IPS-NIHi11 (cell line): Measurements from ENCODE around the gene P2RY6.

Experiments used
- DNase-seq: peaks from one replicate; pipeline ENCODE4 v3.0.0; 2012; ENCODE audit warnings: mixed read lengths, low spot score

Gene P2RY6

GRCh38 chr11:73296501-73297230 lies 24.5 kb downstream of the P2RY6 start:
- DNase-seq, result no peak

DNA sequence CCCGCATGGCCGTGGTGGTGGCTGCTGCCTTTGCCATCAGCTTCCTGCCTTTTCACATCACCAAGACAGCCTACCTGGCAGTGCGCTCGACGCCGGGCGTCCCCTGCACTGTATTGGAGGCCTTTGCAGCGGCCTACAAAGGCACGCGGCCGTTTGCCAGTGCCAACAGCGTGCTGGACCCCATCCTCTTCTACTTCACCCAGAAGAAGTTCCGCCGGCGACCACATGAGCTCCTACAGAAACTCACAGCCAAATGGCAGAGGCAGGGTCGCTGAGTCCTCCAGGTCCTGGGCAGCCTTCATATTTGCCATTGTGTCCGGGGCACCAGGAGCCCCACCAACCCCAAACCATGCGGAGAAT lies 25.1 kb downstream of the P2RY6 start:
- DNase-seq, result no peak

DNA sequence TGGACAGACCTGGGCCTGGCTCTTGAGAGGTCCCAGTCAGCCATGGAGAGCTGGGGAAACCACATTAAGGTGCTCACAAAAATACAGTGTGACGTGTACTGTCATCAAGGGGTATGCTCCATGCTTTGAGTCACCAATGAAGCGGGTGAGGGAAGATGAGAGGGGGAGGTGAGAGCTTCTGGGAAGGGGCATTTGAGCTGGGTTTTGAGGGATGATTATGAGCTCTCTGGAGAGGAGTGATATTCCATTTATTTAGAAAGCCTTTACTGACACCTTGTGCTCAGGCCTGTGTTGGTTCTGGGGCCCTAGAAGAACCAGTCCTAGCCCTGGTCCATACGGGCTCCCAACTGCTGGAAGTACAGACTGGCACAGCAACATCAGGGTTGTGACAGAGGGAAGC lies 25.6 kb downstream of the P2RY6 start:
- no peak for DNase-seq

DNA sequence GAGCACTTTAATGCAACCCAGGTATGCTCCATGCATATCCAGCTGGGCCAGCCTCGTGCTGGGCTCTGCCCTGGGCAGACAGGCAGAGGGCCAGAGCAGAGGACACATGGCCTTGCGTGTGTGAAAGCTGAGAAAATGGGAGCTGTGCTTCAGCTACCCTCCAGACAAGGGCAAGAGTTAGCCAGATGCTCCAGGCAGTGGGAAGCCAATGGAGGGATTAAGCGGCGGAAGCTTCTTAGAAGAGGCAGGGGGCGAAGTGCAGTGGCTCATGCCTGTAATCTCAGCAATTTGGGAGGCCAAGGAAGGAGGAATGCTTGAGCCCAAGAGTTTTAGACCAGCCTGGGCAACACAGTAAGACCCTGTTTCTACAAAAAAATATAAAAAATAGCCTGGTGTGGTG lies 26.1 kb downstream of the P2RY6 start:
- no peak for DNase-seq

DNA sequence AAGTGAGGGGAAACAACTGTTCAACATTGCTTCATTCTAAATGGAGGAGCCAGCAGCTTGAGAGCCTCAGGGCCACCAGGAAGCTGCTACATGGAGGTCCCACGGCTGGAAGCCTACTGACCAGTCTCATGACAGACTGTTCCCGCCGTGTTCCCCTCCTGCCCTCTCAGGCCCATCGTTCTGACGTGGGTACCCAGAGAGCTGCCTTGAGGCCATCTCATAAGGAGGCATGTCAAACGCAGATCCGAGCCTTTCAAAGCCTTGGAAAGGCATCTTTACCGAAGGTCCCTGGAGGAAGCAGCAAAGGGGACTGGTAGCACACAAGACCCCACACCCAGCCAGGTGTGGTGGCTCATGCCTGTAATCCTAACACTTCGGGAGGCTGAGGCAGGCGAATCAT lies 27.6 kb downstream of the P2RY6 start:
- no peak for DNase-seq

GRCh38 chr11:73306069-73306841 lies 34.1 kb downstream of the P2RY6 start:
- no peak for DNase-seq

DNA sequence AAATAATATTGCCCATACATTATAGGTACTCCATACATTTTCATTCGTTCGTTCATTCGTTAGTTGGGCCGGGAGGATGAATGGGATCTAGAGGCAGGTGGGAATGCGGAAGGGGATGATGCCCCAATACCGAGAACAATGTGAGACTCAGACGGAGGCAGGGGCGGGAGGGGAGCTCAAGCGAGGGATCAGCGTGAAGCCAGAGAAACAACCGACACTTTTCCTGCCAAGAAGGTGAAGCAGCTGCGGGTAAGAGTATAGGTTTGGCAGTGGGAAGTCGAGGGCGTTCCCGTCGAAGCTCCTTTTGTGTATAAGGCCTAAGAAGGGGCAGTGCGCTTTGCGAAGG lies 34.8 kb downstream of the P2RY6 start:
- DNase-seq, result peak; percentile 61

GRCh38 chr11:73307323-73308002 lies 35.3 kb downstream of the P2RY6 start:
- peak; percentile 95 for DNase-seq

- DNase-seq, result peak; percentile 77
These were observed 36.1 kb downstream of the P2RY6 start, which contains the start of gene ARHGEF17 for GRCh38 chr11:73308003-73308960. TSS of gene ARHGEF17 (plus strand) at chr11:73308276. CDS start at chr11:73308639, 363 bp downstream.

DNA sequence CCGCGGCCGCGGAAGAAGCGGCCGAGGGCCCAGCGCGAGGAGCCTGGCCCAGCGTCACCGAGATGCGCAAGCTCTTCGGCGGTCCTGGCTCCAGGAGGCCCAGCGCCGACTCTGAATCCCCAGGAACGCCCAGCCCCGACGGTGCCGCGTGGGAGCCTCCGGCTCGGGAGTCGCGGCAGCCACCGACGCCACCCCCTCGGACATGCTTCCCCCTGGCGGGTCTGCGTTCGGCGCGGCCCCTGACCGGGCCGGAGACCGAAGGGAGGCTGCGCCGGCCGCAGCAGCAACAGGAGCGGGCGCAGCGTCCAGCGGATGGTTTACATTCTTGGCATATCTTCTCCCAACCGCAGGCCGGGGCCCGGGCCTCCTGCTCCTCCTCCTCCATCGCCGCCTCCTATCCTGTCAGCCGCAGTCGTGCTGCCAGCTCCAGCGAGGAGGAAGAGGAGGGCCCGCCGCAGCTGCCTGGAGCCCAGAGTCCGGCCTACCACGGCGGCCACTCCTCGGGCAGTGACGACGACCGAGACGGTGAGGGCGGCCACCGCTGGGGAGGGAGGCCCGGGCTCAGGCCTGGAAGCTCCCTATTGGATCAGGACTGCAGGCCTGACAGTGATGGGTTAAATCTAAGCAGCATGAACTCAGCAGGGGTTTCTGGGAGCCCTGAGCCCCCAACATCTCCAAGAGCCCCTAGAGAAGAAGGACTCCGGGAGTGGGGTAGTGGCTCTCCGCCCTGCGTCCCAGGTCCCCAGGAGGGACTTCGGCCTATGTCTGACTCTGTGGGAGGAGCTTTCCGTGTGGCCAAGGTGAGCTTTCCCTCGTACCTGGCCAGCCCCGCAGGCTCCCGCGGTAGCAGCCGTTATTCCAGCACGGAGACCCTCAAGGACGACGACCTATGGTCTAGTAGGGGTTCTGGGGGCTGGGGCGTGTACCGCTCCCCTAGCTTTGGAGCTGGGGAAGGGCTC lies 37.1 kb downstream of the P2RY6 start:
- peak; percentile 90 for DNase-seq

DNA sequence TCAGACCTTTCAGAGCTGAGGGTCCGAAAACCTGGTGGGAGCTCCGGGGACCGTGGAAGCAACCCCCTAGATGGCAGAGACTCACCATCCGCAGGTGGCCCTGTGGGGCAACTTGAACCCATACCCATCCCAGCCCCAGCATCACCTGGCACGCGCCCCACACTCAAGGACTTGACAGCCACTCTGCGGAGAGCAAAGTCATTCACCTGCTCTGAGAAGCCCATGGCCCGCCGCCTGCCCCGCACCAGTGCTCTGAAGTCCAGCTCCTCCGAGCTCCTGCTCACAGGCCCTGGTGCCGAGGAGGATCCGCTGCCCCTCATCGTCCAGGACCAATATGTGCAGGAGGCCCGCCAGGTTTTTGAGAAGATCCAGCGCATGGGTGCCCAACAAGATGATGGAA lies 37.9 kb downstream of the P2RY6 start:
- no peak for DNase-seq

GRCh38 chr11:73310661-73311393 lies 38.7 kb downstream of the P2RY6 start:
- DNase-seq, result no peak

GRCh38 chr11:73311394-73311869 lies 39.3 kb downstream of the P2RY6 start:
- no peak for DNase-seq

GRCh38 chr11:73312036-73312435 lies 39.9 kb downstream of the P2RY6 start:
- no peak for DNase-seq

DNA sequence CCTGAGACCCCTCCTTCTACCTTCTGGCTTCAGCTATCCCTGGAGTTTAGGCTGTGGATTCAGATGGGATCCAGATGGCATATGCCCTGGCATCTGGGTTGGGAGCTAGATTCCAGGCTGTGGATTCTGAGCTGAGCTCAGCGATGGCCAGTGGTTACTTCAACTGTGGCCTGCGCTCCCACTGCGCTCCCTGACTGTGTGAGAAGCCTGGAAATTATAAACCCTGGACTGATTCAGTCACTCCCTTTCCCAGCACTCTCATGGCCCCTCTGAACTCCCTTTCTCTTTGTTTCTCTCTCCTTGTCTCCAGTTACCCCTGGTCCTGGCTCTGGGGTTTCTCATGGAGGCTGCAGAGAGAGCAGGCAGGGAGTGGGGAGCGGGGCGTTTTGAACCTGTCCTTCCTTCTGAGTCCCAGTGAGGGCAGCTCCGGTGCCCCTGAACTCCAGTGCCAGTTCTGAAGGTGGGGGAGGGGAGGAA lies 40.8 kb downstream of the P2RY6 start:
- DNase-seq, result no peak

GRCh38 chr11:73313652-73314051 lies 41.5 kb downstream of the P2RY6 start:
- no peak for DNase-seq

DNA sequence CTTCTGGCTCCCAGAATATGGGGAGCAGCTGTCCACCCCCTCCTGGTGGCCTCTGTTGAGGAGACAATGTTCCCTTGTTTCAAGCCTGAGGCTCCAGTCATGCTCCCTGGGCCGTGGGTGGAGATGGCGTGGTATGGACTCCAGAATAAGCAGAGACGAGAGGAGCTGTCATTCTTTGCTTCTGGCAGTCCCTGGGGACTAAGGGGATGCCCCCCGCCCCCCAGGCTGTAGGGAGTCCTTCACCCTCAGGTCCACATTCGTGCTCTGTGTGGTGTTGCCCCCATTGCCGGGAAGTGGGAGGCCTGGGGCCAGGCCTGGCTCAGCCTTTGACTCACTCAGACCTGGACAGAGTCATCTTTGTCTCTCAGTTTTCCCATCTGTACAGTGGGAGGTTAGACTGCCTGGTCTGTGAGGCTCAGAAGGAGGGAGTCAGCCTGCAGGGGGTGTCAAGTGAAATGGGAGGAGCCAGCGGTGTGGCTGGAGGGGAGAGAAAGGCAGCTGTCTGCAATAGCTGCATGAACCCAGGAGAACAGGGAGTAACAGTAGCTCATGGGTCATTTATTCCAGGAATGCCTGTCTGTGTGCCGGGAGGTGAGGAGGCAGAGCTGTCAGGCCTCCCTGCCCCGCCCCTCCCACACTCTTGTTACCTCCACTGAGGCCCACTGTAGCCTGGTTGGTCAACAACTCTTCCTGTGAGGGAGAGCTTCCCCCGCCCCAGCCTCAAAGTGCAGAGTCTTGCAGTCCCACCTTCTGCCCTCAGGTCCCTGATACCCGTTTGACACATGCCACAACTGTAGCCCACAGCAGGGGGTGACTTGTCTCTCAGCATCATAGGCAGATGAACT lies 42.2 kb downstream of the P2RY6 start:
- peak; percentile 61 for DNase-seq

- no peak for DNase-seq
These were observed 43.3 kb downstream of the P2RY6 start for GRCh38 chr11:73315293-73316020.
